ENCODE results near the gene HTRA1.
A peak's percentile ranks its signal among the peaks of the same experiment; 100 is the strongest.

The HTRA1 gene

DNA sequence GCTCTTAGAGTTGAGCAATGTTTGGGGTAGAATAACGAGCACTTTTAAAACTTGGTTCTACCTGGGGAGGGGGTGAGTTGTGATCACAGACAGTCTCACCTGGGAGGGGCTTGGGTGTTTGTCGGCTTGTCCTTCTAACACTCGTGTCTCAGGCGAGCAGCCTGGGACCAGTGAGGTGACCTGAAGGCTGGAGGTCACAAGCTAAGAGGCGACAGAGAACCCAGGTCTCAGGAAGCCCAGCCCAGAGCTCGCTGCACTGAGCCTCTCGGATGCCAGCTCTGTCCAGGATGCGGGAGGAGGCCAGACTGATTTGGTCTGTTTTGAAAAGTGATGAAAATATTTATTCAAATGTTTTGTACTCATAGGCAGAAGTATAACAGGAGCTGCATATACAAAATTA lies 11.8 kb downstream of the HTRA1 start:
- H3K27ac Mint-ChIP-seq, result no peak overlapping the region
- H3K9me3 Mint-ChIP-seq, result no peaks in the 10 kb centered on the region
- intact Hi-C loops (cut with micrococcal nuclease), result no loop called here

GRCh38 chr10:122474131-122474818 lies 12.9 kb downstream of the HTRA1 start:
- peaks cover 34% of the 10 kb centered on the region for H3K27me3 Mint-ChIP-seq
- peaks cover 28% of the 10 kb centered on the region for H3K4me1 Mint-ChIP-seq (ENCODE audit: low read depth)
- H3K27ac Mint-ChIP-seq, result no peak overlapping the region
- H3K9me3 Mint-ChIP-seq, result no peaks in the 10 kb centered on the region
- H3K36me3 Mint-ChIP-seq (ENCODE audit: low read depth), result no peaks in the 10 kb centered on the region
- intact Hi-C loops (cut with micrococcal nuclease), result no loop called here
- peak overlapping the region; percentile 14 for H3K4me3 Mint-ChIP-seq

More for the DNA sequence above, 11.8 kb downstream of the HTRA1 start:
- no peak overlapping the region for H3K4me3 Mint-ChIP-seq
- peaks cover 30% of the 10 kb centered on the region for H3K27me3 Mint-ChIP-seq
- peaks cover 40% of the 10 kb centered on the region for H3K4me1 Mint-ChIP-seq (ENCODE audit: low read depth)
- H3K36me3 Mint-ChIP-seq (ENCODE audit: low read depth), result no peaks in the 10 kb centered on the region

GRCh38 chr10:122475100-122475499 lies 13.7 kb downstream of the HTRA1 start:
- no peaks in the 10 kb centered on the region for H3K9me3 Mint-ChIP-seq
- H3K4me3 Mint-ChIP-seq, result no peak overlapping the region
- H3K4me1 Mint-ChIP-seq (ENCODE audit: low read depth), result peaks cover 20% of the 10 kb centered on the region
- no peak overlapping the region for H3K27ac Mint-ChIP-seq
- intact Hi-C loops (cut with micrococcal nuclease), result no loop called here
- peaks cover 41% of the 10 kb centered on the region for H3K27me3 Mint-ChIP-seq
- no peaks in the 10 kb centered on the region for H3K36me3 Mint-ChIP-seq (ENCODE audit: low read depth)

DNA sequence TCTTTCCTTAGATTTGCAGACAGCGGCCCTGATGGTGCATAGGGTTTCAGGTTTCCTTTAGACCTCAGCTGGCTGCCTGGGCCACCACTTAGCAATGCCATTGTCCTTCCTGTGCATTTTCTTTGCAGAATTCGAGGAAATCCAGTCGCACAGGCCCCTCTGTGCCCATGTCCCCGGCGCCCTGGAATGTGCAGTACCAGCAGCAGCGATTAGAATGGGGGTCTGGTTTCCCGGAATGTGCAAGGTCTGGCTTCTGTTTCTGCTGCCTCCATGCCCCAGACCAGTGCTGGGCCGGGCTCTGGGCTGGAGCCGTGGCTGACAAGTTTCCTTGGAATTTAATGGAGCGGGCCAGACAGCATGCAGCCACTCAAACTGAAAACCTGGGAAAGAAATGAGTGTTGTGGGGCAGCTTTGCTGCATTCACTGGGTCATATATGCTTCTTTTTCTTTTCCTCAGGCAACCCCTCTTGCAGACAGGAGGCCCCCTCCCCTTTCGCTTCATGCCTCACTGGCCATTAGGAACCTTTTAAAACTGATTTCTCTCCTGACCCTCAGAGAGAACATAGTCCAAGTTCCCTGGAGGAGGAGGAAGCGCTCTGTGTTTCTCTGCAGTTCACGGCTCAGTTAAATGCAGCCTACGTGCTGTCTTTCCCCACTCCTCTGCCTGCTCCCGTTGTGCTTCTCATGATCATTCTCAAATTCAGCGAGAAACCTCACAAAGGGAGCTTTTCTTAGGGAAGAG lies 14.4 kb downstream of the HTRA1 start:
- Mint-ChIP-seq H3K27ac (no peak overlapping the region), H3K27me3 (peaks cover 43% of the 10 kb centered on the region), H3K9me3 (no peaks in the 10 kb centered on the region), H3K4me1 (ENCODE audit: low read depth) (peaks cover 17% of the 10 kb centered on the region), H3K36me3 (ENCODE audit: low read depth) (no peaks in the 10 kb centered on the region), H3K4me3 (no peak overlapping the region)
- intact Hi-C loops (cut with micrococcal nuclease), result no loop called here

DNA sequence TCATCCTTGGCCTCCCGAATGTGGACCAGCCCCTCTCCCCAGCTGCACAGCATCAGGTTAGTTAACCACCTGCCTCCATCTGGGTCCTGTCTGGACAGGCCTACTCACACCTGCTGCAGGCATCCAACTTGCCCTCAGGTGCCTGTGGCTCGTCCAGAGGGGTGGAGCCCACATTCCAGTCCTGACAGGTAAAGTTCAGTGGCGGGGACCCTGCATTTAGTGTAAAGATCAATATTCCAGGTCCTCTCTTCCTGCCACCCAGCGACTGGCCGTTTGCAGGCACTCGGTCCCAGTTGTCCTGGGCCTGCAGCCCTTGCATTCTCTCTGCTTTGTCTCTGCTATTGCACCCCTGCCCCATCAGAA lies 15.0 kb downstream of the HTRA1 start:
- intact Hi-C loops (cut with micrococcal nuclease), result no loop called here
- Mint-ChIP-seq H3K27me3 (peaks cover 39% of the 10 kb centered on the region), H3K36me3 (ENCODE audit: low read depth) (no peaks in the 10 kb centered on the region), H3K9me3 (peaks cover under 1% of the 10 kb centered on the region), H3K4me1 (ENCODE audit: low read depth) (peaks cover 17% of the 10 kb centered on the region), H3K4me3 (no peak overlapping the region), H3K27ac (no peak overlapping the region)

DNA sequence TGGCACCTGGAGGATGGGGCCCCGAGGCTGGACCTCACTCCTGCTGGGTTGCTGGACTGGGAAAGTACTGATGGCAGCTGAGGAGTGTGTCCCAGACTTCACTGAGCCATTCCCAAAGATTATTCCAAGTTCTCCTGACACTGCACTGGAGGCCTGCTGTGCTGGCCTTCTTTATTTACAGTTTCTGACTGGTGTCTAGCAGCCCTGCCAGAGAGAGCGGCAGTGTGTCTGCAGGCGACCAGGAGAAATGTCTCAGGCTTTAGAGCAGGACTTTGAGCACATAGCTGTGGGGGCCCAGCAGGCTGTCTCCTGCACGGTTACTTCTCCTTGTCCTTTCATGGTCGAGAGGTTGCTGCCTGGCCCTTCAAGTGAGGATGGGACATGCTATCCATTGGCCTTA lies 16.1 kb downstream of the HTRA1 start:
- no peaks in the 10 kb centered on the region for H3K36me3 Mint-ChIP-seq (ENCODE audit: low read depth)
- intact Hi-C loops (cut with micrococcal nuclease), result no loop called here
- peaks cover 38% of the 10 kb centered on the region for H3K27me3 Mint-ChIP-seq
- H3K9me3 Mint-ChIP-seq, result peaks cover 9% of the 10 kb centered on the region
- H3K27ac Mint-ChIP-seq, result no peak overlapping the region
- H3K4me3 Mint-ChIP-seq, result no peak overlapping the region
- H3K4me1 Mint-ChIP-seq (ENCODE audit: low read depth), result peaks cover 17% of the 10 kb centered on the region

- intact Hi-C loops (cut with micrococcal nuclease), result no loop called here
- Mint-ChIP-seq H3K9me3 (peaks cover 9% of the 10 kb centered on the region), H3K4me1 (ENCODE audit: low read depth) (peaks cover 13% of the 10 kb centered on the region), H3K36me3 (ENCODE audit: low read depth) (no peaks in the 10 kb centered on the region), H3K4me3 (no peak overlapping the region), H3K27me3 (peaks cover 38% of the 10 kb centered on the region), H3K27ac (no peak overlapping the region)
Observed at GRCh38 chr10:122478971-122479370, 17.6 kb downstream of the HTRA1 start.

DNA sequence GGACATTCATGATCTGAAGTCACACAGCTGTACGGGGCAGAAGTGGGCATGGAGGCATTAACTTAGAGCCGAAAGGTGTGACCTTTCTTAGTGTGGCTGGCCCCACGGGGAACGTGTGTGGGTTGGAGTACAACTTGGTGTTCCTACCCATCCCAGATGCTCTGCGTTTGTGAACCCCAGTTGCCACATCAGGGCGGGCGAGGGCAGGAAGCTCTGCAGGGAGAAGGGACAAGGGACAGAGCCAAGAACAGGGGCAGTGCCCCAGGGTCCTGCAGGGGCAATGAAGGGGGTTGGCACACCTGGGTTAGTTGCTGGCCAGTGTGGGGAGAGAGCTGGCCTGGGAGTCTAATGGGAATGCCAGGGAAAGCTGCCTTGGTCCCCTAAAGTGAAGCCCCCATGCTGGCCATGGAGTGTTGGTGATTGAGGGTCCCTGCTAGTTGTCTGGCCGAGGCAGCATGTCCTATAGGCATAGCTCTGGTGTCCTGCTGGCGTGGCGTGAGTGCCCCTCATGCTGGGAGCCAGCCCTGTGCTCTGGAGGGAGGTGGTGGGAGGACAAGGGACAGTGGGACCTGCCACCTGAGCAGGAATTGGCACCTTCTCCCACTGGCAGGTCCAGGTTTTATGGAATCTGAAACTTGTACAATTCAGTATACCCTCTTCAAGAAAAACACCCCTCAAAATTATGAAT lies 18.9 kb downstream of the HTRA1 start:
- H3K4me1 Mint-ChIP-seq (ENCODE audit: low read depth), result peaks cover under 1% of the 10 kb centered on the region
- no peak overlapping the region for H3K27ac Mint-ChIP-seq
- intact Hi-C loops (cut with micrococcal nuclease), result no loop called here
- H3K9me3 Mint-ChIP-seq, result peaks cover 9% of the 10 kb centered on the region
- no peak overlapping the region for H3K4me3 Mint-ChIP-seq
- no peaks in the 10 kb centered on the region for H3K36me3 Mint-ChIP-seq (ENCODE audit: low read depth)
- peaks cover 32% of the 10 kb centered on the region for H3K27me3 Mint-ChIP-seq

DNA sequence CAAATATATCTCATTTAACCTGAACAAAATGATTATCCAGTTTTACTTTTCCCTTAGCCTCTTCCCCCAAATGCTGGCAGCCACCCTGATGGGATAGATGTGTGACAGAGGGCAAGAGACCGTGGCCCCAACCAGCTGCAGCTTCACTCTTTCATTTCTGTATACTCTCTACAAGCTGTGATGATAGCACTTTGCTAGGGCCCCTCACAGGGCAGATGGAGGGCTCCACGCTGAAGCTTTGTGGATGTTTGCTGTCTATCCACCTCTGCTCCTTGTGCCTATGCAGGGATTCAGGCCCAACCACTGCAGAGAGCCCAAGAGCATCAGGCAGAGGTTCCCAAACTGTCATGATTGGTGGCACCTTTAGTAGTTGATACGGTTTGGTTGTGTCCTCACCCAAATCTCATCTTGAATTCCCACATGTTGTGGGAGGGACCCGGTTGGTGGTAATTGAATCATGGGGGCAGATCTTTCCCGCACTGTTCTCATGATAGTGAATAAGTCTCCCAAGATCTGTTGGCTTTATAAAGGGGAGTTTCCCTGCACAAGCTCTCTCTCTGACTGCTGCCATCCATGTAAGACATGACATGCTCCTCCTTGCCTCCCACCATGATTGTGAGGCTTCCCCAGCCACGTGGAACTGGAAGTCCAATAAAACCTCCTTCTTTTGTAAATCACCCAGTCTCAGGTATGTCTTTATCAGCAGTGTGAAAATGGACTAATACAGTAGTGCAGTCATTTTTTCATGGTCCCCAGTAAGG lies 20.1 kb downstream of the HTRA1 start:
- no peak overlapping the region for H3K27ac Mint-ChIP-seq
- peaks cover 11% of the 10 kb centered on the region for H3K4me1 Mint-ChIP-seq (ENCODE audit: low read depth)
- peaks cover 9% of the 10 kb centered on the region for H3K9me3 Mint-ChIP-seq
- no peaks in the 10 kb centered on the region for H3K36me3 Mint-ChIP-seq (ENCODE audit: low read depth)
- H3K4me3 Mint-ChIP-seq, result no peak overlapping the region
- peaks cover 30% of the 10 kb centered on the region for H3K27me3 Mint-ChIP-seq
- intact Hi-C loops (cut with micrococcal nuclease), result no loop called here

GRCh38 chr10:122484276-122485060 lies 23.1 kb downstream of the HTRA1 start:
- H3K27ac Mint-ChIP-seq, result no peak overlapping the region
- H3K36me3 Mint-ChIP-seq (ENCODE audit: low read depth), result no peaks in the 10 kb centered on the region
- H3K4me1 Mint-ChIP-seq (ENCODE audit: low read depth), result peaks cover 16% of the 10 kb centered on the region
- H3K9me3 Mint-ChIP-seq, result peaks cover 9% of the 10 kb centered on the region
- intact Hi-C loops (cut with micrococcal nuclease), result no loop called here
- H3K4me3 Mint-ChIP-seq, result no peak overlapping the region
- peaks cover 37% of the 10 kb centered on the region for H3K27me3 Mint-ChIP-seq

- H3K27me3 Mint-ChIP-seq, result peaks cover 35% of the 10 kb centered on the region
Observed at GRCh38 chr10:122485670-122486069, 24.3 kb downstream of the HTRA1 start.

DNA sequence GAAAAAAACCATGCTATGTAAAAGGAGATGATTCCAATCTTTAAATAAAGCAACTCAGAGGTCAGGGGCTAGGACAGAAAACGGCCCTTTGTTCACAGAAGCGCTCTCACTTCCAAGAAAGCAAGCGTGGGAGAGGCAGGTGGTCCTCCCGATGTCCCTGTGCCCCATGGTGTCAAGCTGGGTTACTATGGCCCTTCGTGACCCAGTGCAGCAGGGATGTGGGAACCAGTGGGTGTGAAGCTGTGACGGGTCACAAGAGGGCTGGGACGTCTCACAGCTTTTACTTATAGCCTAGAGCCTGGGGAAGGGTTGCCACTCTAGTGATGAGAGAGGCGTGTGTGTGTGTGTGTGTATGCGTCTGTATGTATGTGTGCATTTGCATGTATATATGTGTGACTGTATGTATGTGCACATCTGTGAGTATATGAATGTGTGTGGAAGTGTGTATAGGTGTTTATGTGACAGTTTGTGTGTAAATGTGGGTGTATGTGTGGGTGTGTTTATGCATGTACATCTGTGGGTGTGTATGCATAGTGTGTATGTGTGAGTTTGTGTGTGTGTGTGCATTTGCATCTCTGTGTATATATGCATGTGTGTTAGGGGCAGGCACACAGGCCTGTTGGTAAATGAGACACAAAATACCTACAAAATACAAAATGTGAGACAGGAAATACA lies 25.2 kb downstream of the HTRA1 start:
- Mint-ChIP-seq H3K27me3 (peaks cover 38% of the 10 kb centered on the region), H3K4me3 (no peak overlapping the region), H3K27ac (no peak overlapping the region), H3K4me1 (ENCODE audit: low read depth) (peaks cover 16% of the 10 kb centered on the region), H3K9me3 (peaks cover 6% of the 10 kb centered on the region), H3K36me3 (ENCODE audit: low read depth) (no peaks in the 10 kb centered on the region)
- intact Hi-C loops (cut with micrococcal nuclease), result no loop called here

More at GRCh38 chr10:122485670-122486069, 24.3 kb downstream of the HTRA1 start:
- intact Hi-C loops (cut with micrococcal nuclease), result no loop called here
- peaks cover 9% of the 10 kb centered on the region for H3K9me3 Mint-ChIP-seq
- H3K27ac Mint-ChIP-seq, result no peak overlapping the region
- H3K4me1 Mint-ChIP-seq (ENCODE audit: low read depth), result peaks cover 16% of the 10 kb centered on the region
- H3K4me3 Mint-ChIP-seq, result no peak overlapping the region
- no peaks in the 10 kb centered on the region for H3K36me3 Mint-ChIP-seq (ENCODE audit: low read depth)
